SK-N-MC (cell line): Measurements from ENCODE around the gene FBXO44.

Experiments
- EZH2 ChIP-seq: fragments of 200-600 bp; sonication (generic); IDR thresholded peaks from one replicate; pipeline ENCODE4 v1.6.1; 2017; ENCODE audit warnings: antibody characterized with exemption
- FOXP2 ChIP-seq: optimal IDR thresholded peaks from 2 replicates; pipeline ENCODE3; 2011; ENCODE audit warnings: mild to moderate bottlenecking, moderate library complexity; ENCODE audit not compliant: insufficient read depth; ENCODE audit errors: extremely low read length, control extremely low read depth
- POLR2AphosphoS5 ChIP-seq: IDR thresholded peaks from 2 replicates; pipeline ENCODE4 v1.6.1; 2012; ENCODE audit warnings: mild to moderate bottlenecking, low read depth, low read length, borderline replicate concordance

- TF ChIP-seq EZH2, result no peak
- no peak for TF ChIP-seq POLR2AphosphoS5
- TF ChIP-seq FOXP2, result no peak
These were observed 13.7 kb upstream of the FBXO44 start for GRCh38 chr1:11640944-11641343.
